ENCODE measurements around the gene AQP12A.

The AQP12A gene

DNA sequence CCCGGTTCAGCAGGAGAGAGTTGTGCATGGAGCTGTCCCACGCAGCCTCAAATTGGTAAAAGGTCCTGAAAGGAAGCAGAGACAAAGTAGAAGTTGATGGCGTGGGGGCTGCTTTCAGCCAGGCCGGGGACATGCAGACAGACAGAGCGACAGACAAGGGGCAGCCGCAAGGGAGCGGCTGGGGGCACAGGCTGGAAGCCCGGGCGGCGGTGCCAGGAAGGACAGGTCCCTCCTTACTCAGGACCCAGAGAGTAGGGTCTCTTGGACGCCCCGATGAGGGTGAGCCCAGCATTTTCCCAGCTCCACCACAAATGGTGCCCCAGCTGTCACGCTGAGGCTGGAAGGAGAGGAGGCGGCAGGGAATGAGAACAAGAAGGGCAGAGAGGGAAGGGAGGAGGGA, 35.2 kb downstream of the AQP12A start:
- DNase-seq = no peak

- no peak for DNase-seq
Observed at GRCh38 chr2:240727439-240727838, 35.8 kb downstream of the AQP12A start.

- no peak for DNase-seq
Observed at GRCh38 chr2:240727913-240728312, 36.2 kb downstream of the AQP12A start.

DNA sequence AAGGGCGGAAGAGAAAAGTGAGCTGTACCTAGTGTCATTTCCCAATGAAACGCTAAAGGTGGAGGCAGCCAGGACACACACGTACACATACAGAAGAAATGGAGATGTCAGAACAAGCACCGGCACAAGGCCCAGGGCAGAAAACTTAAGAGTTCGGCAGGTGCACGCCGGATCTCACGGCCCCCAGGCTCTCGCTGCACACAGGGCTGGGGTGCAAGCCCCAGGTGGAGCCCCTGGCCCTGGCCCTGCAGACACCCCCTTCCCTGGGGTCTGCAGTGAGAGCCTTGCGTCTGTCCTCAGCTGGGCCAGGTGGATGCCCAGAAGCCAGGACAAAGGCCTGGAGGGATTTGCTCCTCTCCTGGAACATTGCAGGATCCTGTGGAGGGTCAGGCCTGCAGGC, 36.7 kb downstream of the AQP12A start:
- DNase-seq = no peak

DNA sequence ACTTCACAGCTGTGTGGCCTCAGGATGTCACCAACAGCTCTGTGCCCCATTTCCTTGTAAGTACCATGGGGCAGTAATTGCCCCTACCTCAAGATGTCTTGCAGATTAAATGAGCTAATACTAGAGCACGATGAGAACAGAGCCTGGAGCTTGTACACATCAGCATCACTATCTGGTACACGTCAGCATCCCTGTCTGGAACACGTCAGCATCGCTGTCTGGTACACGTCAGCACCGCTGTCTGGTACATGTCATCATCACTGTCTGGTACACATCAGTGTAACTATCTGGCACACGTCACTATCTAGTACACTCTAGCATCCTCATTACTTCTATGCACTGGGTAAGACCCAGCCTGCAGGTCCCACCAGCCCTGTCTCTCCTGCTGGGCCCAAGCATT, 37.2 kb downstream of the AQP12A start:
- no peak for DNase-seq

- no peak for DNase-seq
Observed at GRCh38 chr2:240730501-240731177, 39.0 kb downstream of the AQP12A start.

- DNase-seq = peak; percentile 66
Observed at GRCh38 chr2:240731178-240731545, 39.5 kb downstream of the AQP12A start.

DNA sequence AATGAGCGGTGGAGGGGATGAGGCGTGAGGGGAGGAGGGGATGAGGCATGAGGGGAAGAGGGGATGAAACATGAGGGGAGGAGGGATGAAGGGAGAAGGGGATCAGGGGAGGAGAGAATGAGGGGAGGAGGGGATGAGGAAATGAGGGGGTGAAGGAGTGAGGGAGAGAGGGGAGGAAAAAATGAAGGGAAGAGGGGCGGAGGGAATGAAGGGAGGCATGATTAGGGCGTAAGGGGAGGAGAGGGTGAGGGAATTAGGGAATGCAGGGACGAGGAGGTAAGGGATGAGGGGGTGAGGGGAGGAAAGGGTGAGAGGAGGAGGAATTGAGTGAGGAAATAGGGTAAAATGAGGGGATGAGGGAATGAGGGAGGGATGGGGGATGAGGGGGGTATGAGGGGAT, 40.5 kb downstream of the AQP12A start:
- DNase-seq = no peak

DNA sequence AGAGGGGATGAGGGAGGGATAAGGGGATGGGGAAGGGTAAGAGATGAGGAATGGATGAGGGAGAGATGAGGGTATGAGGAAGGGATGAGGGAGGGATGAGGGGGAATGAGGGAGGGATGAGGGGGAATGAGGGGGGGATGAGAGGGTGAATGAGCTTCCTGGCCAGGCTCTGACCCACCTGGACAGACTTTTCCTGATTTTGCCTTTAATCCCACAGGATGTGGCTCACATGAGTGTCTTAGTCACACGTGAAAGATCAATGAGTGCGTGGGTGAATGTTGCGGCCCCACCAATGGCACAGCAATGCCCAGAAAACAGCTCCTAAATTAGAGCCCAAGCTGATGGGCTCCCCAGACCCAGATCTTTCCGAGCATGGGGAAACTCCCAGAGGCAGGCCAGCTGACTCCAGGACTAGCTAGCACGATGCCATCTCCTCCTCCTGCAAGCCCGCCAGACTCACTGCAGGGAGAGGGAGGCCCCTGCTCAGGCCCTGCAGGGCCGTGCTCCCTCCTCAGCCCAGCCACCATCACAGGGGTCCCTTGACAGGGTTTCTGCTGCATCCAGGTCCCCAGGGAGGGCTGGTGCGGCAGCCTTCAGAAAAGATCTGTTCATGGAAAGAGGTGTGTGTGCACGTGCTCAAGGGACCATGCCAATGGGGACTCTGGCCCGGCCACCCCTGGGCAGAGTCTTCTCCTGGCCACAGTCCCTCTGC, 41.4 kb downstream of the AQP12A start:
- no peak for DNase-seq

DNA sequence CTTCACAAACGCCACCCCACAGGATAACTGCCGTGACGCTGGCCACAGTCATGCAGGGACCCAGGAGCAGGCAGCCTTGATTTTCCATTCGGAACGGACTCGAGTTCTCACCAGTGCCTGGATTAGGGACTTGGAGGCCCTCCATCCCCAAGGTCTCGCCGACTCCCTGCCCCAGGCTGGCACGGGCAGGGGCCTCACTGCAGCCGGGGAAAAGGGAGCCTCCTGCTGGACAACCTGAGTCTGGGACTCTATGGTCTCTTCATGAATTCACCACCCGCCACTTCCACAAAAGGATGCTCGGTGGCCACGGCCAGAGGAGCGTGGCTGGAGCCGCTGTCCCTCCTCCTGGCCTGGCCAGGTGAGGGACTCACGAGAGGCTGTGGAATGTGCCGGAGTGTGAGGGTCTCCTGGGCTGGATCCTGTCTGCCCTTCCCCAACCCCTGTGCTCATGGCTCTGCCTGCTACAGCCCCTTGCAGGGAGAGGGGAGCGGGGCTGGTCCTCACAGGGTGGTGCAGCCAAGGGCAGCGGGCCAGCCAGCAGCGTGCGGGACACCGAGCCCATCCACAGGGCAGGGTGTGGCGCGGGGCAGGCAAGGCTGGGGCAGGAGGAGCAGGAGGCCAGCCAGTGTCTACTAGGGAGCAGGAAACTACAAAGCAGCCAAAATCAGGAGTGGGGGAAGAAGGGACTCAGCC, 42.3 kb downstream of the AQP12A start:
- no peak for DNase-seq

DNA sequence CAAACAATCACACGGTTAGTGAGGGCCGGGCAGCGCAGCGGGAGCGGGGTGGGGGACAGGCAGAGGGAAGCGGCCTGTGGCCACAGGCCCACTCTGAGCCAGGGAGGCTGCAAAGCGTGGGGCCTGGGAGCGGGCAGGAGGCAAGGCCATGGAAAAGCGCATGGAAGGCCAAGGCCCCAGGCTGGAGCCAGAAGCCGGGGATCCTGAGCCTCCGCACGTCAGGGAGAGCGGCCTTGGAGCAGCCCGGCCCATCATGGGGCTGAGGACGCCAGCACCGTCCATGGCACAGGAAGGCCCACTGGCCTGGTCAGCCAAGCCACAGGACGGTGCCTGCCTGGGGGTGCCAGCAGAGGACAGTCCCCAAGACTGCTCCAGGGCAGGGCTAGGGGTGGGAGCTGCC, 43.1 kb downstream of the AQP12A start:
- DNase-seq = no peak

- no peak for DNase-seq
Observed at GRCh38 chr2:240735476-240735875, 43.8 kb downstream of the AQP12A start.

DNA sequence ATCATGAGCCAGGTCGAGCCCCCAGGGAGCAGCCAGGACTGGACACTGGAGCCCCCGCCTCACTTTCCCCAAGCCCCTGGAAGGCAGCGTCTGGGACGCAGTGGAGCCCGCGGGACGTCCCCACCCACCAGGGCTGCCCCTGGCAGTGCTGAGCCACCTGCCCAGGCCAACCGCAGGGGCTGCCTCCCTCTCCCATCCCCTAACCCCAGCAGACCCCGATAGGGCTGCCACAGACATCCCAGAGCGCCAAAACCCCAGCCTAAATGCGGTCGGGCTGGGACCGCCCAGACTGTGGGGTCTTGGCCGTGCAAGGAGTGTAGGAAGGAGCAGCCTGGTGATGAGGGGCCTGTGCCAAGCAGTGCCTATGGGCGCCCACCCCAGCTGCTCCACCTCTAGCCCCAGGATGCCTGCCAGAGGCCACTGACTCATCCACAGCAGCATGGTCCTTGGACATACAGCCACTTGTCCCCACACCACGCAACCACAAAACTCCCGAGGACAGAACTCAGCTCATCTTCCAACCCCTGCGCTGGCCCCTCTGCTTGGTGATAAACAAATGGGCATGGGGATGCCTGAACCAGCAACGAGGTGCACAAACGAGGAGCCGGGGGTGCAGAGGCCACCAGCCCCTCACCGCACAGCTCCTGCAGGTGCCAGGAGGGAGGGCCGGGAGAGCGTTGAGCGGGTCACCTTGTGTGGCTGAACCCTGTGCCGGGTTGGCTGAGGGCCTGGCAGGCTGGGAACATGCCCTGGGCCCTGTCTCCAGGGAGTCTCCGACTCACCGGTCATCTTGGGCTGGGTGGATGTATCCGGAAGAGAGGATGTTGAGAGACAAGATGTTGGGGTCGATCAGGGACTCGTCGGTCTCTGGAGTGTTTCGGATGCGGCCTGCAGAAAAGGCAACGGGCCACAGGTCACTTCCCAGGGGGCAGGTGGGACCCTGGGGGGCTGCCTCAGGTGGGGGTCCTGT, 44.9 kb downstream of the AQP12A start:
- DNase-seq = no peak

GRCh38 chr2:240737512-240737911, 45.8 kb downstream of the AQP12A start:
- no peak for DNase-seq

DNA sequence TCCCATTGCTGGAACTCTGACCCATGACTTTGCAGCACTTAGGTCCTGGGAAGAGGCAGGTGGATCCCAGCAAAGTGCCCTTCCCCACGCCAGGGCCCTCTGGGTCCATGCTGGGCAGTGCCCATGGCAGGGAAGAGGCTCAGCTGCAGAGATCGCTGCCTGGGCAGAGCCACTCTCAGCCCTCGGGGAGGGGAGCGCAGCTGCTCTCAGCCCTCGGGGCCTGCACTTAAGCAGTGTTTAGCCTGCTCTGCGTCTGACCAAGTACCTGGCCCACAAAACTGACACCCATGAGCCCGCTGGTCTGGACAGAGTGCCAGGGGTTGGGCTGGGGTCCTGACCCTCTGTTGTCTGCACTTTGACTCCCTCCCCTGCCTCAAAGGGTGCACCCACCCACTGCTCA, 46.3 kb downstream of the AQP12A start:
- no peak for DNase-seq

DNA sequence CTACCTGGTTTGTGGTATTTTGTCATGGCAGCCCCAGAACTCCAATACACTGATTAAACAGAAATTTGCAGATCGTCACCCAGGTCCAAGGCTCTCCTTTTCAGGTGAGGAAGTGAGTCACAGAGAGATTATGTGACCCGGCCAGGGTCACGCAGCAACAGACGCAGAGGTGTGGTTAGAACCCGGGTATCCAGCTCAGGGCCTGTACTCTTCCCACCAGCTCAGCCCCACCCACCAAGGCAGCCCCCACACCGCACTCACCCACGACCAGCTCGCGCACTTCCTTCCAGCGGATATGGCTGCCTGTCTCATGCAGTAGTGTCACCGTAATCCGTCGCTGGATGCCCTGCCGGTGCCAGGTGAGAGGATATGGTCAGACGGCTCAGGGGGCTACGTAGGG, 48.1 kb downstream of the AQP12A start:
- DNase-seq = no peak

DNA sequence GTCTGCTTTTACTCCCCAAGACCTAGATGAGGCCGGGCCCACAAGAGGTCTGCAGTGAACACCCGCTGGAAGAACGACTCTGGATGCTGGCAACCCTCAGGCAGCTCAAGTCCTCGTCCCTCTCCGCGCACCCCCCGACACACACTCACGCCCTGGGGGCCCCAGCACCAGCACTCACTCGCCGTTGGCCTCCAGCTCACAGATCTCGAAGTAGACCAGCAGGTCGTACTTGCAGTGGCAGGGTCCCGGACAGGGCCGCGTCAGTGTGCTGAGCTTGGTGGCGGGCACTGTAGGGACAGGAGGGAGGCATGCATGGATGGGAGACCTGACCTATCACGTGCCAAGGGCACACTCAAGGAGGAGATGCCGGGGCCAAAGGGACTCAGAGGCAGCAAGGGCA, 49.4 kb downstream of the AQP12A start:
- no peak for DNase-seq

GRCh38 chr2:240742602-240743095, 51.0 kb downstream of the AQP12A start:
- no peak for DNase-seq

DNA sequence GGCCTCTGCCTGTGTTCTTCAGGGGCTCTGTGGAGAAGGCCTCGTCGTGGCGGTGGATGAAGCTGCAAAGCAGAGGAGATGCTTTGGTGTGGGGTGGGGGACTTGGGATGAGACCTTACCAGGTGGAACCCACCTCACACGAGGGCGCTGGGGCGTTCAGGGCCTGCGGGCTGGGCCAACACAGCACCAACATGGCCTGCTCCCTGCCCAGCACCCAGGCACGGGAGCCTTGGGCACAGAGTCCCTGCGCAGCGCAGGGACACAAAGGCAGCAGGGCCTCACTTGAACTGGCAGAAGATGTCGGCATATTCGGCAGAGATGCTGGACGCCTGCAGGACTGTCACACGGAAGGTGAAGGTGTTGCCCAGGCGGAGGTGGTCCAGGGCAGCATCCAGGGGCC, 53.8 kb downstream of the AQP12A start:
- no peak for DNase-seq

DNA sequence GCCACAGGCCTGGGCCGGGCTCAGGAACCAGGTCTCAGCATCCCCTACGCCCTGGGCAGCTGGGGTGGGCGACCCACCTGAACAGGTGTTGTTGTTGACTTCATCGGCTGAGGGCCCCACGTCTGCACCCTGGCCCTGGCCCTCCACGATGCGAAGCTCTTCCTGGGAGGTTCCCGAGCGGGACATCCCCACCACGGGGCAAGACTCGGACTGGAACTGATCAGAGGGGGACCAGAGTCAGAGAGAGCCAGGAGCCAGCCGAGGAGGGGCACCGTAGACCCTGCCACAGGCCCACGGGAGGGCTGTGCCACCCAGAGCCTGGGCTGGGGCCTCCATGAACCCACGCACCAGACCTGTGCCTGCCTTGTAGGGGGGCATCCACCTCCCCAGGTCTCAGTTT, 54.3 kb downstream of the AQP12A start:
- no peak for DNase-seq

GRCh38 chr2:240746671-240747070, 55.0 kb downstream of the AQP12A start:
- DNase-seq = no peak

GRCh38 chr2:240747256-240747655, 55.6 kb downstream of the AQP12A start:
- no peak for DNase-seq
